Breast epithelium (tissue), 4 donors: Measurements from ENCODE around the gene GRHL1. TPM values are rescaled to one million over a fixed set of nuclear protein-coding genes. Genes with fewer than 3 reads are reported as not detected.
"Not testable (repeated sequence)": the region's sequence is repeated elsewhere in the genome, so short reads cannot be mapped to it uniquely, and the experiment has no call there.

ENCODE experiments used
- DNase-seq, 2 donors: peaks; one replicate each; pipeline ENCODE4 v3.0.0-alpha.2; 2019; ENCODE audit warnings: low spot score in 2 of 2
- H3K27ac ChIP-seq, 2 donors: fragments of 200-600 bp; sonication (generic) in 1 of 2; one replicate each; pipeline ENCODE4 v1.5.1; 2016 to 2019; ENCODE audit warnings: mild to moderate bottlenecking in 1 of 2
- H3K27me3 ChIP-seq, 2 donors: fragments of 200-600 bp; sonication (generic) in 1 of 2; one replicate each; pipeline versions ENCODE4 v1.5.1 to v1.6.0; 2017 to 2019; ENCODE audit warnings: control low read depth in 1 of 2, mild to moderate bottlenecking in 1 of 2
- H3K36me3 ChIP-seq: fragments of 200-600 bp; one replicate; pipeline ENCODE4 v1.5.1; 2019
- H3K4me1 ChIP-seq, 2 donors: fragments of 200-600 bp; sonication (generic); one replicate each; pipeline ENCODE4 v1.5.1; 2016 to 2019; ENCODE audit warnings: control low read depth in 1 of 2
- H3K4me3 ChIP-seq, 3 donors: fragments of 200-600 bp; sonication (generic); 1 replicate in 2 of 3; 2 replicates in 1 of 3; pipeline ENCODE4 v1.5.1; 2016 to 2019; ENCODE audit warnings: mild to moderate bottlenecking in 3 of 3, moderate library complexity in 2 of 3
- H3K9me3 ChIP-seq, 2 donors: fragments of 200-600 bp; sonication (generic) in 1 of 2; one replicate each; pipeline ENCODE4 v1.5.1; 2016 to 2019; ENCODE audit warnings: control low read depth in 1 of 2
- POLR2A ChIP-seq: fragments of 450-650 bp; IDR thresholded peaks from one replicate; pipeline ENCODE4 v1.6.1; 2016; ENCODE audit warnings: antibody characterized with exemption, mild to moderate bottlenecking, moderate library complexity
- POLR2AphosphoS5 ChIP-seq, 3 donors: sonication (generic); formaldehyde crosslinking; IDR thresholded peaks; one replicate each; pipeline ENCODE4 v1.6.1; 2017; ENCODE audit warnings: antibody characterized with exemption in 3 of 3
- intact Hi-C: fragments of 100-400 bp; cut with DNase I; formaldehyde crosslinking; loops from one replicate; pipeline ENCODE4 v1.15.1; 2023; ENCODE audit warnings: low total_unique reads
- total RNA-seq, 3 donors: library from RNA; depleted of rRNA; stranded (reverse); fragments of >200 nt; gene quantifications; one replicate each; pipeline ENCODE4 v1.1.0, GENCODE V29; 2016
- TF ChIP-seq, protein P1 (sequence below), 3 donors: fragments of 450-650 bp; IDR thresholded peaks; one replicate each; pipeline ENCODE4 v1.5.1; 2016 to 2017; ENCODE audit warnings: antibody characterized with exemption in 3 of 3, mild to moderate bottlenecking in 3 of 3, moderate library complexity in 3 of 3

Gene GRHL1
- total RNA-seq, 3 donors from 2014 or later: 2.1 to 86.3 (median 40.0) TPM

DNA sequence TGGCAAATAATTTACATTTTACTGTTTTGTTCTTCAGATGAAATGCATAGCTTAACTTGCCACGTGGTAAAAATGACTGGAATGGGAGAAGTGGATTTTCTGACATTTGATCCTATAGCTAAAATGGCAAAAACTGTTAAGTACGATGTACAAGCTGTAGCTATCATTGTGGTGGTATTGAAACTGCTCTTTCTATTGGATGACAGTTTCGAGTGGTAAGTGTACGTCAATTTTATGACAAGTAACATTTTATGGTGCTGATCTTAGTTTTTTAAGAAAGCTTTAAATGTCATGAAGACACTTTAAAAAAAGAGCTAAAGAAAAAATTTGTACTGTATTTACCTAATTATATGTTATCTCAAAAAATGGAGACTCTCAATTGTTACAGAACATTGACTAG is 40.8 kb upstream of the GRHL1 start:
- Histone ChIP-seq H3K27me3 (no peaks in the 10 kb centered on the region), H3K4me3 (no peak overlapping the region), H3K9me3 (no peaks in the 10 kb centered on the region), H3K4me1 (no peaks in the 10 kb centered on the region), H3K36me3 (no peaks in the 10 kb centered on the region), H3K27ac (no peak overlapping the region)
- intact Hi-C loops: no loop called here
- DNase-seq: no peak
- TF ChIP-seq, protein P1, sequence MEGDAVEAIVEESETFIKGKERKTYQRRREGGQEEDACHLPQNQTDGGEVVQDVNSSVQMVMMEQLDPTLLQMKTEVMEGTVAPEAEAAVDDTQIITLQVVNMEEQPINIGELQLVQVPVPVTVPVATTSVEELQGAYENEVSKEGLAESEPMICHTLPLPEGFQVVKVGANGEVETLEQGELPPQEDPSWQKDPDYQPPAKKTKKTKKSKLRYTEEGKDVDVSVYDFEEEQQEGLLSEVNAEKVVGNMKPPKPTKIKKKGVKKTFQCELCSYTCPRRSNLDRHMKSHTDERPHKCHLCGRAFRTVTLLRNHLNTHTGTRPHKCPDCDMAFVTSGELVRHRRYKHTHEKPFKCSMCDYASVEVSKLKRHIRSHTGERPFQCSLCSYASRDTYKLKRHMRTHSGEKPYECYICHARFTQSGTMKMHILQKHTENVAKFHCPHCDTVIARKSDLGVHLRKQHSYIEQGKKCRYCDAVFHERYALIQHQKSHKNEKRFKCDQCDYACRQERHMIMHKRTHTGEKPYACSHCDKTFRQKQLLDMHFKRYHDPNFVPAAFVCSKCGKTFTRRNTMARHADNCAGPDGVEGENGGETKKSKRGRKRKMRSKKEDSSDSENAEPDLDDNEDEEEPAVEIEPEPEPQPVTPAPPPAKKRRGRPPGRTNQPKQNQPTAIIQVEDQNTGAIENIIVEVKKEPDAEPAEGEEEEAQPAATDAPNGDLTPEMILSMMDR (IDR thresholded peaks at IDR 0.05): no peak
- TF ChIP-seq POLR2AphosphoS5 (IDR thresholded peaks at IDR 0.05): no peak
- no peak for TF ChIP-seq POLR2A

DNA sequence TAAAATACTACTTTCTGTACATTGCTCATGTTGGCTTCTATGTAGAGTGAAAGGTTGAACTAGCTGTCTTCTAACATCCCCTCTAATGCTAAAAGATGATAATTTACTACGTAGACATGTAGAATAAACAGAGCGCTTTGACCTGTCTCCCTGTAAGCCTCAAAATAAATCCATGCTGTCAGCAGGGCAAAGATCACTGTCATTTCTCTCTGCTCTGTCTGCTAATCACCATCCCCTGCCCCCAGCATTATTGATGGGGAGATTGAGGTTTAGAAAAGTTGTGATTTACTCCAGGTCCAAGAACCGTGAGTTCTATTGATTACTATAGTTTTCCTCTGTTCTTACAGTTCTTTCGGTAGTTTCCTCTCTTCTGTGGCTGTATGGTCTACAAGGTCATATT is 39.0 kb upstream of the GRHL1 start:
- no peaks in the 10 kb centered on the region for H3K36me3 ChIP-seq
- no peaks in the 10 kb centered on the region for H3K4me1 ChIP-seq
- H3K4me3 ChIP-seq: no peak overlapping the region
- intact Hi-C loops: no loop called here
- no peak for DNase-seq
- no peaks in the 10 kb centered on the region for H3K27me3 ChIP-seq
- no peaks in the 10 kb centered on the region for H3K9me3 ChIP-seq
- no peak for TF ChIP-seq POLR2AphosphoS5 (IDR thresholded peaks at IDR 0.05)
- TF ChIP-seq POLR2A: no peak
- TF ChIP-seq, protein P1 (IDR thresholded peaks at IDR 0.05): no peak
- no peak overlapping the region for H3K27ac ChIP-seq

DNA sequence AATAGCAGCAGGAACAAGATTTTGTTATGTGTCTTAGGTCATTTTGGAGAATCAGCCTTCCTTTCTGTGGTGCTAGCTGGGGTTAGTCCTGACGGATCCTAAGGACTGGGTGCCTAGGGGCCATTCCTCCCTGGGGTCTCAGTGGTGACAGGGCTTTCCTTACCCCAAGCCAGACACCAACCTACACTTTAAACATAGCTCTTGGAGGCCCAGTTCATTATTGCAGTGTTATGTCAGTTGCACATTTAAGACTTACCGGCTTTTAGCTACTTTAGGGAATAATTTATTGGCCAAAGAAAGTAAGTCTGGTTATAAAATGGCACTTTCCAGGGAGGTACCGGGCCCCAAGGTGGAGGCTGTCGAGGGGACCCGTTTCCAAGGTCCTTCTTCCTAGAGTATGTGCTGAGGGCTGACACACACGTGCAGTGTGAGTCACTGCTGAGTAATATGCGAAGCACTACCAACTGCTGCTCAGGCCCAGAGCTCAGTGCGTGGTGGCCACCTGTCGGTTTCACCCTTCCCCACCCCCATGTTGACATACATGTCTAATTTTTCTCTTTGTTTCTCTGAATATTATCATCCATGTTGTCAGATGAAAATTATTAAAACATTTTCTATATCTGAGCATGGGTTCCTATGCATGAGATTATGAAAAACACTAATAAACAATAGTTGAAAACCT is 37.0 kb upstream of the GRHL1 start:
- intact Hi-C loops: no loop called here
- TF ChIP-seq POLR2AphosphoS5 (IDR thresholded peaks at IDR 0.05) (no peak), POLR2A (no peak)
- TF ChIP-seq, protein P1 (IDR thresholded peaks at IDR 0.05): no peak

DNA sequence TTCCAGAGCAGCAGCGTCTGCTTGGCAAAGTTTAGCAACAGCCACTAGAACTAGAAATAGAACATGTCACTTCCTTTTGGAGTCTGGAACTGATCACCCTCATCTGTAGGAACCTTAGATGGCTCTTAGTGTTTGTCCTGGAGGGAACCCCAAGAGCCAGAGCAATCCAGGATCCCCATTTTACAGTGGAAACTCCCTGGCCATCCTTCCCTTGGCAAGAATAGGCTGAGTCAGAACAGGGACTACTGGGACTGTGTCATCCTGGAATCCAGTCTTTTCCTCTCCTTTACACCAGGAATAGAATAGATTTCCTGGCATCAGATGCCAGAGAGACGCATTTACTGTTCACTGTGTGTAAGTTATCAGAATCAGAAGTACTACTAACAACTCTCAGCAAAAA is 33.2 kb upstream of the GRHL1 start:
- DNase-seq: no peak
- H3K27me3 ChIP-seq: no peaks in the 10 kb centered on the region
- intact Hi-C loops: no loop called here
- no peaks in the 10 kb centered on the region for H3K9me3 ChIP-seq
- TF ChIP-seq, protein P1 (IDR thresholded peaks at IDR 0.05): no peak
- TF ChIP-seq POLR2A (no peak), POLR2AphosphoS5 (IDR thresholded peaks at IDR 0.05) (no peak)
- H3K4me3 ChIP-seq: no peak overlapping the region
- no peak overlapping the region for H3K27ac ChIP-seq
- H3K36me3 ChIP-seq: no peaks in the 10 kb centered on the region
- no peaks in the 10 kb centered on the region for H3K4me1 ChIP-seq

More for the DNA sequence above, 37.0 kb upstream of the GRHL1 start:
- no peaks in the 10 kb centered on the region for H3K9me3 ChIP-seq
- H3K4me1 ChIP-seq: no peaks in the 10 kb centered on the region
- H3K27me3 ChIP-seq: no peaks in the 10 kb centered on the region
- DNase-seq: no peak
- H3K27ac ChIP-seq: no peak overlapping the region
- H3K4me3 ChIP-seq: no peak overlapping the region
- no peaks in the 10 kb centered on the region for H3K36me3 ChIP-seq

DNA sequence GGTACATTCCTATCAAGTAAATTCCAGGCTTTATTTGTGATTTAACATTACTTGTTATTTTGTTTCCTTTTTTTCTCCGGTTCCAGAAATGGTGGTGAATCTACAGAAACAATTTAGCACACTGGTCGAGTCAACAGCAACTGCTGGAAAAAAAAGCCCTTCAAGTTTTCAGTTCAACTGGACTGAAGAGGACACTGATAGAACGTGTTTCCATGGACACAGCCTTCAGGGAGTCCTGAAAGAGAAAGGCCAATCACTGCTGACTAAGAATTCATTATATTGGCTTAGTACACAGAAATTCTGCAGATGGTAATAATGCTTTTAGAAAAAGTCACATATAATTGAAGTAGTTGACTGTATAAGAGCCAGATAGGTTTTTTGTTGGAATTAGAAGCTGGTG is 32.0 kb upstream of the GRHL1 start:
- intact Hi-C loops: no loop called here
- DNase-seq: no peak
- Histone ChIP-seq H3K27me3 (no peaks in the 10 kb centered on the region), H3K27ac (no peak overlapping the region), H3K36me3 (no peaks in the 10 kb centered on the region), H3K4me3 (no peak overlapping the region), H3K9me3 (no peaks in the 10 kb centered on the region), H3K4me1 (no peaks in the 10 kb centered on the region)
- TF ChIP-seq POLR2AphosphoS5 (IDR thresholded peaks at IDR 0.05) (no peak), POLR2A (no peak)
- TF ChIP-seq, protein P1 (IDR thresholded peaks at IDR 0.05): no peak

DNA sequence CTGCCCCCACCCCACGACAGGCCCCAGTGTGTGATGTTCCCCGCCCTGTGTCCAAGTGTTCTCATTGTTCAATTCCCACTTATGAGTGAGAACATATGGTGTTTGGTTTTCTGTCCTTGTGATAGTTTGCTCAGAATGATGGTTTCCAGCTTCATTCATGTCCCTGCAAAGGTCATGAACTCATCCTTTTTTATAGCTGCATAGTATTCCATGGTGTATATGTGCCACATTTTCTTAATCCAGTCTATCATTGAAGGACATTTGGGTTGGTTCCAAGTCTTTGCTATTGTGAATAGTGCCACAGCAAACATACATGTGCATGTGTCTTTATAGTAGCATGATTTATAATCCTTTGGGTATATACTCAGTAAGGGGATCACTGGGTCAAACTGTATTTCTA is 24.5 kb upstream of the GRHL1 start:
- H3K27ac ChIP-seq, intact Hi-C loops, H3K9me3 ChIP-seq, H3K36me3 ChIP-seq, H3K27me3 ChIP-seq, H3K4me1 ChIP-seq, DNase-seq, H3K4me3 ChIP-seq: not testable (repeated sequence)
